HG03432 (cell line): Measurements from ENCODE around the gene THSD4.
"Not testable (repeated sequence)": the region's sequence is repeated elsewhere in the genome, so short reads cannot be mapped to it uniquely, and the experiment has no call there.

ENCODE experiments used
- ATAC-seq: cut with Tn5 transposase; IDR thresholded peaks from one replicate; pipeline ENCODE4 v1.9.1; 2021; ENCODE audit warnings: mild to moderate bottlenecking, moderate library complexity; ENCODE audit not compliant: unreplicated experiment

Gene THSD4

GRCh38 chr15:71725207-71725955 is 610.1 kb downstream of the THSD4 start:
- not testable (repeated sequence) for ATAC-seq

- ATAC-seq = no peak
Measured at GRCh38 chr15:71728881-71729280, 613.6 kb downstream of the THSD4 start.

GRCh38 chr15:71729319-71729718 is 614.0 kb downstream of the THSD4 start:
- no peak for ATAC-seq

GRCh38 chr15:71730277-71731144 is 615.2 kb downstream of the THSD4 start:
- no peak for ATAC-seq

- no peak for ATAC-seq
Measured at GRCh38 chr15:71732636-71733035, 617.4 kb downstream of the THSD4 start.

GRCh38 chr15:71733122-71733521 is 617.9 kb downstream of the THSD4 start:
- ATAC-seq = no peak

GRCh38 chr15:71734709-71735384 is 619.6 kb downstream of the THSD4 start:
- ATAC-seq = no peak

GRCh38 chr15:71735385-71735757 is 620.1 kb downstream of the THSD4 start:
- ATAC-seq = no peak

GRCh38 chr15:71736286-71736947 is 621.1 kb downstream of the THSD4 start:
- ATAC-seq = no peak

- ATAC-seq = no peak
Measured at GRCh38 chr15:71737761-71738160, 622.5 kb downstream of the THSD4 start.

GRCh38 chr15:71739355-71739754 is 624.1 kb downstream of the THSD4 start:
- no peak for ATAC-seq

- ATAC-seq = no peak
Measured at GRCh38 chr15:71742964-71743363, 627.7 kb downstream of the THSD4 start.

- no peak for ATAC-seq
Measured at GRCh38 chr15:71743861-71744382, 628.7 kb downstream of the THSD4 start.

- no peak for ATAC-seq
Measured at GRCh38 chr15:71746719-71747118, 631.4 kb downstream of the THSD4 start.

- ATAC-seq = no peak
Measured at GRCh38 chr15:71747128-71748083, 632.1 kb downstream of the THSD4 start.

- no peak for ATAC-seq
Measured at GRCh38 chr15:71748293-71748718, 633.0 kb downstream of the THSD4 start.

GRCh38 chr15:71749500-71749899 is 634.2 kb downstream of the THSD4 start:
- ATAC-seq = no peak

GRCh38 chr15:71752128-71752527 is 636.9 kb downstream of the THSD4 start:
- ATAC-seq = no peak

GRCh38 chr15:71752604-71753289 is 637.5 kb downstream of the THSD4 start:
- no peak for ATAC-seq
